GM21515 (cell line): ENCODE results near the gene PCDHA1.
"Not testable (repeated sequence)": the region's sequence is repeated elsewhere in the genome, so short reads cannot be mapped to it uniquely, and the experiment has no call there.

ENCODE experiments used
- ATAC-seq: cut with Tn5 transposase; IDR thresholded peaks from one replicate; pipeline ENCODE4 v1.9.1; 2021; ENCODE audit not compliant: unreplicated experiment

The PCDHA1 gene

GRCh38 chr5:140849831-140850634 is 64.1 kb downstream of the PCDHA1 start:
- ATAC-seq = not testable (repeated sequence)

- ATAC-seq = no peak
Measured at GRCh38 chr5:140855772-140856674, 70.1 kb downstream of the PCDHA1 start, which contains the start of gene PCDHA10. TSS of gene PCDHA10 (plus strand) at chr5:140855897. CDS start at chr5:140856049, 152 bp downstream.

- no peak for ATAC-seq
Measured at GRCh38 chr5:140857177-140857986, 71.4 kb downstream of the PCDHA1 start.

- ATAC-seq = no peak
Measured at GRCh38 chr5:140857987-140858240, 72.0 kb downstream of the PCDHA1 start.

- no peak for ATAC-seq
Measured at GRCh38 chr5:140862441-140863295, 76.7 kb downstream of the PCDHA1 start.

GRCh38 chr5:140868721-140869554 is 83.0 kb downstream of the PCDHA1 start, which contains the start of gene PCDHA11:
TSS of gene PCDHA11 (plus strand) at chr5:140868957. CDS start at chr5:140869104, 147 bp downstream.
- ATAC-seq = no peak

- ATAC-seq = no peak
Measured at GRCh38 chr5:140869555-140869886, 83.6 kb downstream of the PCDHA1 start.

- ATAC-seq = no peak
Measured at GRCh38 chr5:140870221-140871201, 84.6 kb downstream of the PCDHA1 start.

- no peak for ATAC-seq
Measured at GRCh38 chr5:140875085-140876065, 89.4 kb downstream of the PCDHA1 start, which contains the start of gene PCDHA12. TSS of gene PCDHA12 (plus strand) at chr5:140875308. CDS start at chr5:140875473, 165 bp downstream.

- ATAC-seq = not testable (repeated sequence)
Measured at GRCh38 chr5:140876541-140877261, 90.8 kb downstream of the PCDHA1 start.

GRCh38 chr5:140877262-140877581 is 91.3 kb downstream of the PCDHA1 start:
- ATAC-seq = no peak

- ATAC-seq = no peak
Measured at GRCh38 chr5:140881889-140882590, 96.1 kb downstream of the PCDHA1 start, which contains the start of gene PCDHA13. TSS of gene PCDHA13 (plus strand) at chr5:140882124. CDS start at chr5:140882269, 145 bp downstream.

- ATAC-seq = no peak
Measured at GRCh38 chr5:140882591-140882899, 96.6 kb downstream of the PCDHA1 start.

GRCh38 chr5:140883373-140883772 is 97.4 kb downstream of the PCDHA1 start:
- ATAC-seq = no peak

GRCh38 chr5:140883927-140884697 is 98.2 kb downstream of the PCDHA1 start:
- no peak for ATAC-seq
